ENCODE results near the gene MRPL10.

DNA sequence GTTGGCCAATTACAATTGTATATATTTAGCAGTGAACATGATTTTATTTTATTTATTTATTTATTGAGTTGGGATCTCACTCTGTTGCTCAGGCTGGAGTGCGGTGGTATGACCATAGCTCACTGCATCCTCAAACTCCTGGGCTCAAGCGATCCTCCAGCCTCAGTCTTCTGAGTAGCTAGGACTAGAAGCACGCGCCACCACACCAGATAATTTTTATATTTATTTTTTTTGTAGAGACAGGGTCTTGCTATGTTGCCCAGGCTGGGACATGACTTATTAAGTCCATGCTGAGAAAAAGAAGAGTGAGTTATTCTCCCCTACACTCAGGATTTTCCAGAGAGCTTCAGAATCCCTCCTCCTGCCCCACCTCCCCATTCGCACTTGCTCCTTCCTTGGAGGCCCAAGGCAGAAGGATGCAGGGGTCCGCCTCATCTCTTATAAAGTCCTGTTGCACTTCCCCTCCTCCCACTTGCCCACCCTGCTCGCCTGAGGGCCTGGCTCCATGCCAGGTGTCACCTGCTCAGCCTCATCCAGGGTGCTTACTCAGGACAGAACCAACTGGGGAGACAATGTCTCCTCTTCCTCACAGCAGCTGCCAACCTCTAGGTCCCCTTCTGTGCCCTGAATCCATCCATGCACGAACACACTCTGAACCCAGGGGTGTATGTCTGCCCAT is 48.6 kb upstream of the MRPL10 start:
- TF ChIP-seq SUZ12 (IDR thresholded peaks at IDR 0.05; ENCODE audit: extremely low read depth, insufficient read depth, insufficient read length) = no peak
- no peak for TF ChIP-seq ZNF274 (IDR thresholded peaks at IDR 0.05; ENCODE audit: low read depth, low read length)
